ENCODE results near the gene KIAA2012.
A peak's percentile ranks its signal among the peaks of the same experiment; 100 is the strongest.
"Not testable (repeated sequence)": the region's sequence is repeated elsewhere in the genome, so short reads cannot be mapped to it uniquely, and the experiment has no call there.

KIAA2012 gene

GRCh38 chr2:202118168-202118567 lies 45.1 kb downstream of the KIAA2012 start:
- no peak for DNase-seq (ENCODE audit: low spot score)

DNA sequence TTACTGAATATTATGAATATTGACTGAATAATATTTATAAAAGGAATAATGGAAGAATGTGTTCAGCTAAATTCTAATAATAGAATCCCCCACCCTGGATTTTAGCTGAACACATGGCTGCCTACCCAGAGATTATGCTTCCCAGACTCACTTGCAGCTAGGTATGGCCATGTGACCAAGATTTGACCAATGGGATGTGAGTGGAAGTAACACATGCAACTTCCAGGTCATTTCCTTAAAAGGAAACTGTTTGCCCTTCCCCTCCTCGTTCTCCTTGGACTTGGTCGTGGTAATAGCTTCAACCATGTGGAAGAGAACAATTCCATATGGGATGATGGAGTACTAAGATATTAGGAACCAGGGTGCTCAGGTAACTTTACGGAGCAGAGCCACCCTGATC lies 47.8 kb downstream of the KIAA2012 start:
- DNase-seq (ENCODE audit: low spot score): no peak

DNA sequence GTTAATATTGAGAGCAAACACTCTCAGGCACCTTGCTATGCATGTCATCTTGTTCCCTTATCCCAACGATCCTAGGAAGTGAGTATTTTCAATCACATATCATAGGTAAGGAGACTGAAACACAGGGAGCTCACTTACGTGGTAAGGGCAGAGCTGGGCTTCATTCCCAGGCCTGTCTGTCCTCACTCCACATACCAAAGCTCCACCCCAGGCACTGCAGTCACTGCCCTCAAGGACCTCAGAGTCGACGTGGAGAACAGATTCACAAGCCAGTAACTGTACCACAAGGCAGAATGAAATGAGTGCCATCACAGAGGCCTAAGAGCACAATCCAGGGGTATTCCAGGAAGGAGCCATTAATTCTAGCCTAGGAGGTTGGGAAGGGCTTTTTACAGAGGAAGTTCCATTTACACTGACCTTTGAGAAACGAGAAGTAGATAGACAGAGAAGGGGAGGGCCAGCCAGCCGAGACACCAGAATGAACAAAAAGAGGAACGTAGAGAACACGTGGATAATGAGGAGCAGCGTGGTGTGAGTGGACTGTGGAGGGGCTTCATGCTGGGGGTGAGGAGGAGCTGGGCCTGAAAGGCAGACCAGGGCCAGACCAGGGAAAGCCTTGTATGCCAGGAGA lies 48.6 kb downstream of the KIAA2012 start:
- DNase-seq (ENCODE audit: low spot score): peak; percentile 17

- DNase-seq (ENCODE audit: low spot score): no peak
Measured at GRCh38 chr2:202122163-202122540, 49.1 kb downstream of the KIAA2012 start.

DNA sequence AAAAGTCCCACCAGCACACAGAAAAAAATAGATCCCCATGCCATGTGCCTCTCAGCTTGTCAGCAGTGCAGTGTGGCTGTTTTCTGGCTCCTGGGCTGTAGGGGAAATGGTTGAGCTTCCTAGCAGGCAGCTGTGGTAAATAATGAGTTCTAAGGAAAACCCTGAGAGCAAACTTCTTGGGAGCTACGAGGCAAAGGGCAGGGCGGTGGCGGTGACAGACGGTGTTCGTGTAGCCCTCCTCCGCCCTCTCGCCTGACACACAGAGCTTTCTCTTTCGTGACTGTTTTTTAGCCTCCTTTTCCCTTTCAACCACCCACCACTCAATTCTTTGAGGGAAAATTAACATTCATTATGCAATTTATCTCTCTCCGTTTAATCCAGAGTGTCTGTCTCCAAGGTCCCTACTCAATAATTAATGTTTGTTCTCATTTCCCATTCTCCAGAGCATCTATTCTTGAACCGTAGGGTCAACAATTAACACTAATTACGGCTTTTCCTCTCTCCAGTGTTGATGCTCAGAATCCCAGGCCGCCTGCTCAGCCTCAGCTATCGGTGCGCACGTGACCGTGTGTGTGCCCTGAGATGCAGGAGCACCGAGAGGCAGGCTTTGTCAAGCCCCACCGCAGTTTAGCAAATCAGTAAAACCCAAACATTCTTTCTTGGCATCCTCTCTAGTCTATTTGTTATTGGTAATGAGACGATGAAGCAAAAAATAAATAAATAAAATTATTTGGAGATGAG lies 50.1 kb downstream of the KIAA2012 start:
- DNase-seq (ENCODE audit: low spot score): peak; percentile 6

- DNase-seq (ENCODE audit: low spot score): no peak
Measured at GRCh38 chr2:202124286-202124685, 51.2 kb downstream of the KIAA2012 start.

- no peak for DNase-seq (ENCODE audit: low spot score)
Measured at GRCh38 chr2:202127687-202128331, 54.8 kb downstream of the KIAA2012 start.

DNA sequence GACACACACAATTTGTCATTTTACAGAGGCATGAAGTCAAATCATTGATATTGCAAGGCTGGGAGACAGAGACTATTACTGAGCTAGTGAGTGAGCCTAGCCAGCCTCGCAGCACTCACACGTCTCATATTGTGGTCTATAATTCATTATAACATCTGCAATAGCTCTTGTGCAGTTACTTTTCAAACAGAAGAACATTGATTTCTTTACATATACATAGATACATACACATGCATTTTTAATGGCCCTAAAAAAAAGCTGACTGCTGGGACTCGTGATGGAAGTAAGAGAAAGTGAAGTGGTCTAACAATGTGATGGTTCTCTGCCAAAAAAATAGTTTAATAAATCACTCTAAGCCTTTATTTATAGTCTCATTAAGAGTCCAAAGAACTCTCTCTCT lies 56.8 kb downstream of the KIAA2012 start:
- DNase-seq (ENCODE audit: low spot score): no peak

GRCh38 chr2:202133200-202133908 lies 60.3 kb downstream of the KIAA2012 start:
- no peak for DNase-seq (ENCODE audit: low spot score)

GRCh38 chr2:202133909-202134265 lies 60.8 kb downstream of the KIAA2012 start:
- no peak for DNase-seq (ENCODE audit: low spot score)

DNA sequence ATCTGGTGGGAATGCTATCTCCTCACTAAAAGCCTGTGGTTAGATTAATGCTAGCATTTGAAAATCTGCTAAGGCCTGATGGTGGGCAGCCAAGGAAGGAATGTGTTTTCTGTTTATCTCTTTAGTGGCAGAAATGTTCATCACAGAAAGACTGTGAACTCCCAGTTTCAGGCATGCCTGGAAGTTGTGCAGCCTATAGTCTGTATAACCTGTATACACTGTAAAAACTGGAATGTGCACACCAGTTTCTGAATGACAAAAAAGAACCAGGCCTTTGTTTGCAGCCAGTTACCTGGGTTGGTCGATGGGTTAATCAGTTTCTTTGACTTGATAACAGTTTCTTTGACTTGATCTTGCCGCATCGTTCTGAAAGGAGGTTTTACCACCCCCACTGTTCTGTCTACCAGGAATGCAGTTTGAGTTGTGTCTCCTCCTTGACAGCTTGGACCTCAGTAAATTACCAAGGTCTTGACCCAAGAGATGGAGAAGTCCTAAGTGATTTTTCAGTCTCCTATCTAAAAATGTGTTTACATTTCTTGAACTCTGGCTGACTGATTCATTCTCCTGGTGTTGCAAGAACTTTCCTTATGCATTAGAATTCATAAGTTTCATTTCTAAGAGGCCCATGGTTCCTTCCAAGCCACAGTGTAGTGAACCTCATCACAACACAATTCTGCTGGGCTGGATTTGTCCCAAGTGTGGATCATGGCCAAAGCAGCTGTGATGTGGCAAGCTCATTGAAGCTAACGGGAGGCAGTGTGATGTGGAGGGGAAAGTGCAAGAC lies 62.2 kb downstream of the KIAA2012 start:
- DNase-seq (ENCODE audit: low spot score): no peak

DNA sequence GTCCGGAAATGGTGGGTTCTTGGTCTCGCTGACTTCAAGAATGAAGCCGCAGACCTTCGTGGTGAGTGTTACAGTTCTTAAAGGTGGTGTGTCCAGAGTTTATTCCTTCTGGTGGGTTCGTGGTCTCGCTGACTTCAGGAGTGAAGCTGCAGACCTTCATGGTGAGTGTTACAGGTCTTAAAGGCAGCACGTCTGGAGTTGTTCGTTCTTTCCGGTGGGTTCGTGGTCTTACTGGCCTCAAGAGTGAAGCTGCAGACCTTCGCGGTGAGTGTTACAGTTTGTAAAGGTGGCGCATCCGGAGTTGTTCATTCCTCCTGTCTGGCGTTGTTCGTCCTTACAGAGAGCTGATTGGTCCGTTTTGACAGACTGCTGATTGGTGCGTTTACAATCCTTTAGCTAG lies 63.0 kb downstream of the KIAA2012 start:
- not testable (repeated sequence) for DNase-seq (ENCODE audit: low spot score)

GRCh38 chr2:202136526-202136925 lies 63.5 kb downstream of the KIAA2012 start:
- DNase-seq (ENCODE audit: low spot score): no peak

DNA sequence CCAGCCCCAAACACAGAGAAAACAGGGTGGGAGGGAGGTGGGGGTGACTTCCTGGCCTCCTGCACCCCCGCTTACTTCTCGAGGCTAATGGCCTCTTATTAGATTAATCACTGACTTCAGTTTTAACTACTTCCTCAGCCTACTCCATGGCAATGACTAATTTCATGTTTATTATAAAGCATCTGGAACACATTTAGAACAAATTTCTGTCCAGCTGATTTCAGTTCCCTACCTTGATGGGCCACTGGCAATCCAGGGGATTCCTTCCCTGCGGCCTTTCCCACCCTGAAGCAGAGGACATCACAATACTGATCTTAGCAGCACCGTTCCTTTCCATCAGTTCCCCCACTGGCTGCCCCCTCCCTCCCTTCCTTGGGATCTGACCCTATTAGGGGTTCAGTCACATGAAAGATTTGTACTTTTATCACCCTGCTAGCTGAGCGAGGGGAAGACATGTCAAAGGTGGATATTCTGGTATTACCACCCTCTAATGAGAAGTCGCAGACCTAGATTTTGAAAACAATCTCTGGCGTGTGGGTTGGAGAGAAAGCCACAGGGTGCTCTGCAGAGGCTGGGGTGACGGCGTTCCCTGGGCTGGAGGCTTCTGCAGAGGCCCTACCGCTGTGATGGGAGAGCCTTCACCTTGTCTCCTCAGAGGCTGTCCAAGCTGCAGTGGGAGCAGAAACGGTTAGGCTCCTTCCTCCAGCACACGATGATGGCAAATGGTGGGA lies 67.6 kb downstream of the KIAA2012 start:
- no peak for DNase-seq (ENCODE audit: low spot score)

- no peak for DNase-seq (ENCODE audit: low spot score)
Measured at GRCh38 chr2:202141329-202141947, 68.4 kb downstream of the KIAA2012 start.

DNA sequence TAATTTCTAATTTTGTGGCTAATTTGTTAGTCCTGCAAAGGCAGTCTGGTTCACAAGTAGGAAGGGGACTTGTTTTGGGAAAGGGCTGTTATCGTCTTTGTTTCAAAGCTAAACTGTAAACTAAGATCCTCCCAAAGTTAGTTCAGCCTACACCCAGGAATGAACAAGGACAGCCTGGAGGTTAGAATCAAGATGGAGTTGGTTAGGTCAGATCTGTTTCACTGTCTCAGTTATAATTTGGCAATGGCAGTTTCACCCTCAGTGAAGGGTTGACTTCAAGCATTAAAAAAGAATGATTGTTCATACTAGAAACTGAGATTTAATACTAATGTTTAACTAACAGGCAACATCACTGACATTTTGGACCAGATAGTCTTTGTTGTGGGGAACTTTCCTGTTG lies 69.5 kb downstream of the KIAA2012 start:
- DNase-seq (ENCODE audit: low spot score): no peak

DNA sequence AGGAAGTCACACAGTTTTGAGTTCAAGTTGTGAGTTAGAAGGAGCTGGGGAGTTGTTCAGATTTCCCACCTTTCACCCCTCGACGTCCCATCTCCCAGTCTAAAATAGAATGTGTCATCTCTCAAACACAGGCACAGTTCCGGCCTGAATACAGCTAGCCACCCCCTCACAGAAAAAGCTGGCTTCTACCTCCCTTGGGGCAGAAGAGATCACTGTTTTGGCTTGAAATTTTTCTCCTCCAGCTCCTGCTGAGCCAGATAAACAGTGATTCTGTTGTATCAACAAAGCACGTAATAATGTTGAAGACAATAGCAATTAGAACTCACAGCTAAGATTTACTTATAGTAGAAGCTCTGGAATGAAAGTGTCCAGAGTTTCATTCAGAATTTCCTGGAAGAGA lies 74.7 kb downstream of the KIAA2012 start:
- no peak for DNase-seq (ENCODE audit: low spot score)

GRCh38 chr2:202148515-202149154 lies 75.6 kb downstream of the KIAA2012 start:
- DNase-seq (ENCODE audit: low spot score): no peak

DNA sequence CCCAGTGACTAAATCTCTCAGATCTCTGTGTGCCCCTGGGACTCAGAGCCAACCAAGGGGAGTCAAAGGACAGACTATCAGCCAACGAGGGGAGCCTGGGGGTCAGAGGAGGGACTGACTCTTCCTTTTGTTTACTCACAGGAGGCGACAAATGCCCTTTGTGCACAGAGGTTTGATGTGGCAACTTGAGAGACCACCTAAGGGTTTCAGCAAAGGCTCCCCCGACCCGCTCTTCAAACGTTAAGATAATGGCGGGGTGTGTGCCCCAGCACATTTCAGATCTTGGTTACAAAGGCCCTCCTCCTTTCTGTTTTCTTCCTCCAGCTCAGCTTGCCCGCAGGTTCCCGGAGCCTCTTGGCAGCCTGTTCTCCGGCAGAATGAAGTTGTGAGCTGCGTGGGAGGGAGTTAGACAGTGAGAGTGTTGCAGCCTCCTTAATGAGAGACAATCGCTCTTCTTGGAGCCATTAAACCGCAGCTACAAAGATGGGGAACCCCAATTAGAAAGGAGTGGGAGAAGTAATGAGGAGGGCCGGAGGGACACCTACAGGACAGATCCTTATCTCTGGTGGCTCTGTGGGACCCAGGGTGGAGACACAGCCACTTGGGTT lies 76.2 kb downstream of the KIAA2012 start:
- peak; percentile 52 for DNase-seq (ENCODE audit: low spot score)

- no peak for DNase-seq (ENCODE audit: low spot score)
Measured at GRCh38 chr2:202149936-202150335, 76.9 kb downstream of the KIAA2012 start.

All from putamen (tissue), 1 donor.